ENCODE measurements around the gene KLHL42.

KLHL42 gene

DNA sequence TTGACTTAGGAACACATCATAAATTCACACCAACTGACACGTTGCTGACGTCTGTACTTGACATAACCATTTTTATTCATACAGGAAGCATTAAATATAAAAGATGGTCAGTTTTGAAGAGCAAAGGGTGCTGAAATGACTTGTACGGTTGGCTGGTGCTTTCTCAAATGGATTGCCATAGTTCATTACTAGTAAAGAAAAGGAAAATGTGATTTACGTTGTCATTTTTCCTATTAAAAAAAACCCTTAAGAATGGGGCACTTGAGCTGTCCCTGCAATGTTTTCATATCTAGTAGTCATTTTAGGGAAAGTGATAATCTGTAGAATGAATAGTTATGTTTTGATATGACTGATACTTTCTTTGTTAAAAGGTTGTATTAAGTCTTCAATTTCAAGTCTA is 22.5 kb downstream of the KLHL42 start:
- H3K4me3 ChIP-seq (ENCODE audit: low read depth, low read length): no peak overlapping the region
- DNase-seq (ENCODE audit: low read depth): no peak
- TF ChIP-seq MYC (IDR thresholded peaks at IDR 0.05; ENCODE audit: low read depth, low read length): no peak
- TF ChIP-seq, protein P1, sequence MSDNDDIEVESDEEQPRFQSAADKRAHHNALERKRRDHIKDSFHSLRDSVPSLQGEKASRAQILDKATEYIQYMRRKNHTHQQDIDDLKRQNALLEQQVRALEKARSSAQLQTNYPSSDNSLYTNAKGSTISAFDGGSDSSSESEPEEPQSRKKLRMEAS (IDR thresholded peaks at IDR 0.05; ENCODE audit: low read depth, low read length): no peak
- no peak for TF ChIP-seq POLR2A (IDR thresholded peaks at IDR 0.05; ENCODE audit: extremely low read depth, insufficient read length)
- TF ChIP-seq, protein P2, sequence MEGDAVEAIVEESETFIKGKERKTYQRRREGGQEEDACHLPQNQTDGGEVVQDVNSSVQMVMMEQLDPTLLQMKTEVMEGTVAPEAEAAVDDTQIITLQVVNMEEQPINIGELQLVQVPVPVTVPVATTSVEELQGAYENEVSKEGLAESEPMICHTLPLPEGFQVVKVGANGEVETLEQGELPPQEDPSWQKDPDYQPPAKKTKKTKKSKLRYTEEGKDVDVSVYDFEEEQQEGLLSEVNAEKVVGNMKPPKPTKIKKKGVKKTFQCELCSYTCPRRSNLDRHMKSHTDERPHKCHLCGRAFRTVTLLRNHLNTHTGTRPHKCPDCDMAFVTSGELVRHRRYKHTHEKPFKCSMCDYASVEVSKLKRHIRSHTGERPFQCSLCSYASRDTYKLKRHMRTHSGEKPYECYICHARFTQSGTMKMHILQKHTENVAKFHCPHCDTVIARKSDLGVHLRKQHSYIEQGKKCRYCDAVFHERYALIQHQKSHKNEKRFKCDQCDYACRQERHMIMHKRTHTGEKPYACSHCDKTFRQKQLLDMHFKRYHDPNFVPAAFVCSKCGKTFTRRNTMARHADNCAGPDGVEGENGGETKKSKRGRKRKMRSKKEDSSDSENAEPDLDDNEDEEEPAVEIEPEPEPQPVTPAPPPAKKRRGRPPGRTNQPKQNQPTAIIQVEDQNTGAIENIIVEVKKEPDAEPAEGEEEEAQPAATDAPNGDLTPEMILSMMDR (IDR thresholded peaks at IDR 0.05; ENCODE audit: low read depth, low read length): no peak

DNA sequence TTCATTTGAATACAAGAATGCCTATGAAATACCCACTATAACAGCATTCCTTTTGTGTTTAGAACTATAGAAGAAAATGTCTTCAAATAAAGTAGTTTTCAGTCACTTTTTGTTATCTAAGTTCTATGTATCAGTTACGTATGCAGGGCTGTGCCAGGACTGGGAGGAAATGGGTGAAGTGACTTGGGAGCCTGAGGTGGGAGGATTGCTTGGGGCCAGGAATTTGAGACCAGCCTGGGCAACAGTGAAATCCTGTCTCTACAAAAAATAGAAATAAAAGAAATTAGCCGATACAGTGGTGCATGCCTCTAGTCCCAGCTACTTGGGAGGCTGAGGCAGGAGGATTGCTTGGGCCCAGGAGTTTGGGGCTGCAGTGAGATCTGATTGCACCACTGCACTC is 22.9 kb downstream of the KLHL42 start:
- no peak overlapping the region for H3K4me3 ChIP-seq (ENCODE audit: low read depth, low read length)
- TF ChIP-seq, protein P1 (IDR thresholded peaks at IDR 0.05; ENCODE audit: low read depth, low read length): no peak
- TF ChIP-seq MYC (IDR thresholded peaks at IDR 0.05; ENCODE audit: low read depth, low read length) (no peak), POLR2A (IDR thresholded peaks at IDR 0.05; ENCODE audit: extremely low read depth, insufficient read length) (no peak)
- TF ChIP-seq, protein P2 (IDR thresholded peaks at IDR 0.05; ENCODE audit: low read depth, low read length): no peak
- DNase-seq (ENCODE audit: low read depth): no peak

DNA sequence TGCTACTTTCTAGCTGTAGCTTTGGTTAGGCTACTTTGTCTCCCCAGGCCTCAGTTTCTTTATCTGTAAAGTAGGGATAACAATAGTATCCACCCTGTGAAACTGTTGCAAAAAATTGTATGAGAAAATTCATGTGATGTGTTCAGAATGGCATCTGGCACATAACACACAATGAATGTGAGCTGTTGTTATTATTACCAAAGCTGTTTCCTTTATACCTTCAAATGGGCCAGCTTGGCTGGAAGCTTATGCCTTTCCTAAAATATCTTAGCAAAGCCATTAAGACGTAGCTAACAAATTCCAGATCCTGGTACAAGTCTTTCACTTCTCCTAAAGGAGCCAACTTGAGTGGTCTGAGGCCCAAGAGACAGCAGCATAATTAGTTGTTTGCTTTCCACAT is 25.2 kb downstream of the KLHL42 start:
- DNase-seq (ENCODE audit: low read depth): no peak
- TF ChIP-seq POLR2A (IDR thresholded peaks at IDR 0.05; ENCODE audit: extremely low read depth, insufficient read length): no peak
- TF ChIP-seq MYC (IDR thresholded peaks at IDR 0.05; ENCODE audit: low read depth, low read length): no peak
- TF ChIP-seq, protein P1 (IDR thresholded peaks at IDR 0.05; ENCODE audit: low read depth, low read length): no peak
- TF ChIP-seq, protein P2 (IDR thresholded peaks at IDR 0.05; ENCODE audit: low read depth, low read length): no peak
- H3K4me3 ChIP-seq (ENCODE audit: low read depth, low read length): no peak overlapping the region

DNA sequence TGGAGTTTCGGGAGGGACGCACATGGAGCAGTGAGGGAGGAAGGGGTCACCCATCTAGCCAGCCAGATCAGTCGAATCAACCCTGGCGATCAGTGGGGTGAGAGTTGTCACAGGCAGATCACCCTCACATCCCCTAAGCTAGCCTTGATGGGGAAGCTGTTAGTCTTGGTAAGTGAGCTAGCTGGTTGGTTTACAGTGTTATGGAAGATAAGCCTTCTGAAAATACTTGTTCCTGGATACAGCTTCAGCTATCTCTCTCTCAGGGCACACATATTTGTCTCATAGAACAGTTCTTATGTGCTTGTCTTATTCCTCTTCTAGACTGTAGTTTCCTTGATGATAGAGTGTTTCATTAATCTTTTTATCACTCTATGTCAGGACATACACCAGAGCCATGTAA is 26.2 kb downstream of the KLHL42 start:
- H3K4me3 ChIP-seq (ENCODE audit: low read depth, low read length): no peak overlapping the region
- DNase-seq (ENCODE audit: low read depth): no peak
- TF ChIP-seq, protein P1 (IDR thresholded peaks at IDR 0.05; ENCODE audit: low read depth, low read length): no peak
- TF ChIP-seq MYC (IDR thresholded peaks at IDR 0.05; ENCODE audit: low read depth, low read length): no peak
- TF ChIP-seq, protein P2 (IDR thresholded peaks at IDR 0.05; ENCODE audit: low read depth, low read length): no peak
- TF ChIP-seq POLR2A (IDR thresholded peaks at IDR 0.05; ENCODE audit: extremely low read depth, insufficient read length): no peak

DNA sequence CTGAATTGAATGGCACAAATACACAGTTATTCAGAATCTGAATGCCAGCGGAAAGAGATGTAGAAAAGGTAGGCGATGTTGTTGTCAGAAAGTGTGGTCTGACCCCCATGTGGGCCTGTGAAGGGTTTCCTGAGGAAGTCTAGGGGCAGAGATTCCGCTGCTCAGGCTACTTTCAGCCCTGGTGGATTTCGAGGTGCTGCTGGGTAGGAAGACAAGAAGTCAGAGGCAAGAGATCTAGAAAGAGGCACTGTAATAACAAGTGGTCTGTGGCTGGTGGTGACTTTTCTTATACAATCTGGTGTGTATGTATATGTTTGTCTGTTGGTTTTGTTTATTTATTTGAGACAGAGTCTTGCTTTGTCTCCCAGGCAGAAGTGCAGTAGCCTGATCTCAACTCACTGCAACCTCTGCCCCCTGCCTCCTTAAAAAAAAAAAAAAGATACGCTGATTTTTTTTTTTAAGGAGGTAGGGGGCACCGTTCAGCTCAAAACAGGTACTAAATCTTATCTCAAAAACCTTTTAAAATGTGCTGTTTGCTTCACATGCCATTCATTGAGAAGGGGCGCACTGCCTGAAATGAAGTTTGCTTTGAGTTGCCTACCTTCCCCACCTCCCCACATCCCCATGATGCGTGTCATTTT is 27.1 kb downstream of the KLHL42 start:
- DNase-seq (ENCODE audit: low read depth): no peak
- H3K4me3 ChIP-seq (ENCODE audit: low read depth, low read length): no peak overlapping the region
- TF ChIP-seq POLR2A (IDR thresholded peaks at IDR 0.05; ENCODE audit: extremely low read depth, insufficient read length) (no peak), MYC (IDR thresholded peaks at IDR 0.05; ENCODE audit: low read depth, low read length) (no peak)
- TF ChIP-seq, protein P1 (IDR thresholded peaks at IDR 0.05; ENCODE audit: low read depth, low read length): no peak
- TF ChIP-seq, protein P2 (IDR thresholded peaks at IDR 0.05; ENCODE audit: low read depth, low read length): no peak

Data from NB4 (cell line).